PC-9 (cell line): Measurements from ENCODE around the gene NAP1L4.

ENCODE experiments used
- CTCF ChIP-seq: fragments of 200-600 bp; sonication (generic); conservative IDR thresholded peaks from 2 replicates; pipeline ENCODE4 v1.6.1; 2017; ENCODE audit warnings: mixed run types, antibody characterized with exemption, mild to moderate bottlenecking, moderate library complexity
- EZH2 ChIP-seq: fragments of 200-600 bp; sonication (generic); IDR thresholded peaks from 2 replicates; pipeline ENCODE4 v1.8.0; 2017; ENCODE audit warnings: antibody characterized with exemption, low read depth

GRCh38 chr11:2928605-2929530 is 63.3 kb downstream of the NAP1L4 start, which contains the start of gene PHLDA2:
- TF ChIP-seq CTCF = no peak
- no peak for TF ChIP-seq EZH2
